Measurements from ENCODE around the gene SNCB.

SNCB gene

DNA sequence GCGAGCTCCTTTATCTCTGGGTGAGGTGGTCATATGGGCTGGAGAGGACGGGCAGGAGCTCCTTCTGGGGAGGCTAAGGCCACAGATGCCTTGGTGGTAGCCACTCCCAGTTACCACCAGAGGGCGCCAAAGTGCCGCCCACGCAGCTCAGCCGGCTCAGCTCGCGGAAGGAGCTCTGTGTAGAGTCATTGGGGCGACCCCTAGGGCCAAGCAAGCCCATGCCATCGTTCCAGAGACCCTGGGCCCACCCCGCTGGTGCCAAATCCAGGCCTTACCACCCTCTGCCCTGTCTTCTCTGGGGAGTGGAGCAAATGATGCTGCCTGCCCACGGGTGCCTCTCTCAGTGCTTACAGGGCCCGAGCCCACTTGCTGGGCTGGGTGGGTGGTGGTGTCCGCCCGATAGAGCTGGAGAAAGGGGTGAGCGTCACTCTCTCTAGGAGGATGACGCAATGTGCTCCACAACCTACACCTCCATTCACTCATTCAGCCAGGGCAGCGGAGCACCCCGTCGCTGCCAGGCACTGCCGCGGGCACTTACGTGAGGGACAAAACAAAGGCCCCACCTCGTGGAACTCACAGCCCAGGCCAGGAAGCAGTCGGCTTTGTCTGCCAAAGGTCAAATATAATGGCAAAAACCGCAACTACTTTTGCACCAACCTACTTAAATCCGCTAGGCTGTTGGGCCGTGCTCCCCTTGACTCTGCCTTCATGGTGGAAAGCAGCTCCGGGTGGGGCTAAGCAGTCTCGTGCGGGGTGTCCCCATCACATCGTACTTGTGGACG, 30.7 kb upstream of the SNCB start:
- DNase-seq: peak; percentile 83

DNA sequence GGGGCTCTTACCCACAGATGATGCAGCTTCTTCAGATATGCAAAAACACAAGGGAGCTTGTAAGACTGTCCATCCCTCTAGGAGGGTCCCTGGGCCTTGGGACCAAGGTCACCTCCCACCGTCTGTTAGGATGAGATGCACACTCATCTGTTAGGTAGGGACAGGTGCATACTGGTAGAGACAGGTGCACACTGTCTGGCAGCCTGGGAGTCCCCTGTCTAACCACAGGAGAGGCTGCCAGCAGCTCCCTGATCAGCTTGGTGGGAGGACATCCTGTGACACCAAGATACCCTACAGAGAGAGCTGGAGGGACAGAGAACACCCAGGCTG, 30.2 kb upstream of the SNCB start:
- no peak for DNase-seq

DNA sequence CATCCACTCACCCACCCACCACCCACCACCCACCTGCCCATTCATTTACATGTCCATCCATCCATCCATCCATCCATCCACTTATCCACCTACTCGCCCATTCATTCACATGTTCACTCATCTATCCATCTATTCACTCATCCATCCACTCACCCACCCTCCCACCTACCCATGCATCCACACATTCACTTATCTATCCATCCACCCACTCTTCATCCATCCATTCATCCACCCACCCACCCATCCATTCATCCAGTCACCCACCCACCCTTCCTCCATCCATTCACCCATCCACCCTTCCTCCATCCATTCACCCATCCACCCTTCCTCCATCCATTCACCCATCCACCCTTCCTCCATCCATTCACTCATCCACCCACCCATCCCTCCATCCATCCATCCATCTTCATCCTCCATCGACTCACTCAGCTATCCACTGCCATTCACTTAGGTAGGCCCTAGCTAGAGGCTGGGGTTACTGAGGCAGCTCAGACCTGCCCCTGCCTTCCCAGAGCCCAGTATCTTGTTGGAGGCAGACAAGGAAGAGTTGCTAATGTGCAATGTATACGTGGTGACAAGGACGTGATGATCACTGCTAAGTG, 29.6 kb upstream of the SNCB start:
- no peak for DNase-seq

DNA sequence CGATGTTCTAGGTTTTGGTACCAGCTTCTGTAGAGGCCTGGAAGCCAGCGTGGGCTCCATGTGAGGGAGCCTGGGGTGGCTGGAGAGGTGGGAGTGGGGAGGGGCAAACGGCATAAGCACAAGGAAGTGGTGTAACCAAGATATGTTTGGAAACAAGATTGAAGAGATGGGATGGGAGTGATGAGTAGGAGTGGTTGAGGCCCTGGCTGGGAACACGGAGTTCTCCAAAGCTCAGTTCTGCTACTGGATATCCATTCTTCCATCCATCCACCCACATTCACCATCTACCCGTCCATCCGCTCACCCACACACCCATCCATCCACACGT, 29.1 kb upstream of the SNCB start:
- no peak for DNase-seq

DNA sequence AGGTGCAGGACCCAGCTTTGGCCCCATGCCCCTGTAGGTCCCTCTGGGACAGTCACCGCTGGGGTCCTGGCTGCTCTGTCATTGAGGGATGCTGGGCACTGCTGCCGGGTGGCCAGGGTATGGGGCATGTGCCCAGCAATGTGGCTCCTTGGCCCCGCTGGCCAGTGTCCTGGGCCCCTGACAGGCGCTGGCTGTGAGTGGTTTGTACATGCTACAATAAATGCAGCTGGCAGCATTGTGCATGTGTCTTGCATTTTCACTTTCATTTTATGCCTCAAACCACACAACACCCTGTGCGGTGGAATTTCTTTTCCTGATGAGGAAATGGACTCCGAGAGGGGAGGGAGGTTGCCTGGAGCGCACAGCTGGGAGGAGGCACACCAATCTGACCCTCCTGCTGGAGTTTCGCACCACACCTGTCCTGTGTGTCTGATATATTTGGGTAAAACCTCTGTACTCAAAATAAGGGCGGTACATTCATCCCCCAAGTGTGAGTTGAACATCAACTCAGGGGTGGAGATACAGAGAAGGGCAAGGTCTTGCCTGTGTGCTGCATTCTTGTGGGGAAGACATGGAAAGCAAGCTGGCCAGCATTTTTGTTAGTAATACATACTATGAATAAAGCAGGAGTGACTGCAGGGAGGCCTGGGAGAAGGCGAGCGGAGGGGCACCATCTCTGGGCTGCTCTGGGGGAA, 28.6 kb upstream of the SNCB start:
- DNase-seq: no peak

DNA sequence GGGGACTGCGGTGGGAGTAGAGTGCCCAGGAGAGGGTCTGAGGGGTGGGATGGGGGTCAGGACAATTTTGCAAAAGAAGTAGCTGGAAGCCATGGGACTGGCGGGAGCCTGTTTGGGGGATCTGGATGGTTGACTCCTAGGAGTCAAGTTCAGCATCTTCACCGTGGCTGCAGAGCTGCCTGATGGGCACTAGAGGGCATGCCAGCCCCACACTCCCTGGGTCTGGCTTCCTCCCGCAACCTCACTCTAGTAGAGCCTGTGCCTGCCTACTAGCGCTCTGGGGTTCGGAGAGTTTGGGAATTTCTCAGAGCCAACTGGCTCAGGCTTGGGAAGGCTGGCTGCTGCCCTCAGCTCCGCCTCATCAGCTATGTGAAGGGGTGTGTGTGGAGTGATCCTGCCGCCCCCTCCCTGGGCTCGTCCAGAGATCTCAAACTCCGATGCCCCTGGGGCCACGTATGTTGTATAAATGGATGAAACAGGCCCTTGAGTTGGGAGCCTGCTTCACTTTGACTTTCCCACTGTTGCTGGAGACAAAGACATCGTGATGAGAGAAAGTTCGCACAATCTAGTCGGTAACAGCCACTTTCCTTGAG, 27.8 kb upstream of the SNCB start:
- DNase-seq: peak; percentile 74

DNA sequence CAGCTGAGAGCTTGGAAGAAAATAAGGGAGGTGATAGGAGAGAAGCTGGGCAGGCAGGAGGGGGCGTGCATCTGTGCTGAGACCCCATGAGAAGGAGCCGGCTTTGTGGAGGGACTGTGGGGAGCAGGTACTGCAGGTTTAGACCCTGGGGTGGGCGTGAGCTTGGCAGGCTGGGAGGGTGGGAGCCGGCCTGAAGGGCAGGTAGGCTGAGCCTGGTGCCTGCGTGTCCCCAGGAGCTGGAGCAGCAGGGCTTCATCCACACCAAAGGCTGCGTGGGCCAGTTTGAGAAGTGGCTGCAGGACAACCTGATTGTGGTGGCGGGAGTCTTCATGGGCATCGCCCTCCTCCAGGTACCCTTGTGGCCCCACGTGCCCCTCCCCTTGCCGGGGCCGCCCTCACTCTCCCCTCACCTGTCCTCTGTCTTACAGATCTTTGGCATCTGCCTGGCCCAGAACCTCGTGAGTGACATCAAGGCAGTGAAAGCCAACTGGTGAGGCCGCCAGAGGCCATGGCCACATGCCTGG, 26.2 kb upstream of the SNCB start:
- DNase-seq: no peak

DNA sequence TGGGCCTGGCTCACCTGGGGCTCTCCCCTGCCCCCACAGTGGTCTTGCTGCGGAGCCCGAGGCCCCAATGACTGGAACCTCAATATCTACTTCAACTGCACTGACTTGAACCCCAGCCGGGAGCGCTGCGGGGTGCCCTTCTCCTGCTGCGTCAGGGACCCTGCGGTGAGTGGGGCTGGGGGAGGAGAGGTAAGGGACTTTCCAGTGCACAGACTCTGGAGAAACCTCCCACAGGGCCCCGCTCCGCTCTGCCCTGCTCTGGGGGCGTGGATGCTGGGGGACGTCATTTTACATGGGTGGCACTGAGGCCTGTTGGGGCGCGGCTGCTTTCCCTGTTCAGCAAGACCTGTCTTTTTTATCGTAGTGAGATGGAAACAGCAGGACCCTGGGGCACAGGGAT, 24.5 kb upstream of the SNCB start:
- DNase-seq: no peak

DNA sequence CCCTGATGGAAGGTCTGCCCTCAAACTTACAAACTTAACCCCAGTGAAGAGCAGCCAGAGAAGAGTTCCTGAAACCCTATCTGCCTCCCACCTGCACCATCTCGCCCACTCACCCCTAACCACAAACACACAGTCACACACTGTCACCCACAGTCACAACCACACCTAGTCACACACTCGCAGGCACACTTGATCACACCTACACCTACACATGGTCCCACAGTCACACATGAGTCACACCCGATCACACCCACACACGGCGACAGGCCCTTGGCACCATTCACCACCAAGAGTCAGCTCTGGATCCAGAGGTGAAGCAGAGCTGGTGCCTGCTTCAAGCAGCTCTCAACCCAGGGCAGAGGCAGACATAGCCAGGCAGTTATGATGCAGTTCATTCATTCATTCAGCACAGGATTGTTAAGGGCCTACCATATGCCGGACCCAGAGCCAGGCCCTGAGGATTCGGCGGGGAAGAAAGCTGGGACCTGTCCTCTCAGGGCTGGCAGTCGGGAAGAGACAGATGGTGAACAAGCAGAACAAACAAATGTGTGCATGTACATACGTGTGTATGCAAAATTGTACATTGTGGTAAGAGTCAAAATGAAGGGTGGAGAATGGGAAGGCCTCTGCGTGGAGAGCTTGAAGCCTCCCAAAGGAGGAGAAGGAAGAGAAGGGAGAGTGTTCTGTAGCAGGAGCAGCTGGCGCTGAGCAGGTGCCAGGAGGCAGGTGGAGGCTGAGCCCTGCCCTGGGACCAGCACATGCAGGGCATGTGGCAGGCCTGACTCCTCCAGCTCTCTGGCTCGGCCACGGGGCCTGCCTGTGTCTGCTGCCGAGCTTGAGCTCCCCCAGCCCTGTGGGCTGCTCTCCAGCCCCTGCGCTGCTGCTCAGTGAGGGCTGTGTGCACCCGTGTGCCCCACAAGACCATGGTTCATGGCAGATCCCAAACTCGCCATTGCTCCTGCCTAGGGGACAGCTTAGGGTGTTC, 23.4 kb upstream of the SNCB start:
- DNase-seq: no peak

DNA sequence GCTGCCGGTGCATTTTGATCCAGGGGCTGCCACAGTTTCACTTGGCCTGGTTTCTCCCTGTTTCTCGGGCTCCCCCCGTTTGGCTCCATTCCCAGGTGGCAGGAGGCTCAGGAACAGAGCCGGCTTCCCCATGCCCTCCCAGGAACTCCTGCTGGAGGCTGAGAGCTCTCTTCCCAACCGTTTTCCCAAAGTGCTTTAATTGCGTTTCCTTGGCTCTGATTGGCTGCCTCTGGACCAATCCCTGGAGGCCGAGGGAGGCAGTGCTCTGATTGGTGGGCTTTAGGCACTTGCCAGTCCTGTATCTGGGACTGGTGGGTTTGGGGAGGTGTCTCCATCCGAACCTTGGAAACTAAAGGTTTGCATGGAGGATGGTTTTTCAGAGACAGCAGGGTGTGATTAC, 21.8 kb upstream of the SNCB start:
- peak; percentile 52 for DNase-seq

DNA sequence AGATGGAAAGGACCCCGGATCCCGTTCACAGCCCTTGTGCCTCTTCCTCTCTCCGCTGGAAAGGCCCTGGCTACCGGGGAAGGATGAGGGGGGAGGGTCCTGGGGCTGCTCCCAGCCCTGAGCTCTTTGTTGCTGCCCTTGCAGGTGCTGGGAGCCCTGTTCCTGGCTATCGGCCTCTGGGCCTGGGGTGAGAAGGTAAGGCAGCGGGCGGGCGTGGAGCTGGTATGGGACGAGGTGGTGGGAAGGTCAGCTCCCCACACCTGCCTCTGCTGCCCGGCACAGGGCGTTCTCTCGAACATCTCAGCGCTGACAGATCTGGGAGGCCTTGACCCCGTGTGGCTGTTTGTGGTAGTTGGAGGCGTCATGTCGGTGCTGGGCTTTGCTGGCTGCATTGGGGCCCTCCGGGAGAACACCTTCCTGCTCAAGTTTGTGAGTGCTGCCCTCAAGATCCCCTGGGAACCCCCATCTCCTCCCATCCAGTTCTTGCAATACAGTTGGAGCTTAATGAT, 21.2 kb upstream of the SNCB start:
- DNase-seq: no peak

DNA sequence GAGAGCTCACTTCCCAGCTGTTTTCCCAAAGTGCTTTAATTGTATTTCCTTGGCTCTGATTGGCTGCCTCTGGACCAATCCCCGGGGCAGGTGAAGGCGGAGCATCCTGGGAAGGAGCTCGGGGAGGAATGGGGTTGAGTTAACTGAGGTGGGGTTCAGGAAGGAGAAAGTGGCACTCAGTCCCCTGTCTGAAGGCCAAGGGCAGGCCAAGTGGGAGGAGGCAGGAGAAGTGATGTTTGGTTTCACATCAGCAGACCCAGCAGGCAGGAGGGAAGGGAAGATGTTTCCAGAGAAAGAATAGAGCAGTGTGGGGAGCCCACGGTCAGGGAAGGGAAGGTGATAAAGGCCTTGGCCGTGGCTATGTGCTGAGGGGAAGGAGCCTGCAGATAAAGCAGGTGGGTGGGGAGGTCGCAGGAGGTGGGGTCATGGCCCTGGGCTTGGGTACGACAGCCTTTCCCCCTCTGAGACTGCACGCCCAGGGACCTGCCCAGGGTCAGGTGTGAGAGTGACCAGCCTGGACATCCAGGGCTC, 20.1 kb upstream of the SNCB start:
- no peak for DNase-seq

DNA sequence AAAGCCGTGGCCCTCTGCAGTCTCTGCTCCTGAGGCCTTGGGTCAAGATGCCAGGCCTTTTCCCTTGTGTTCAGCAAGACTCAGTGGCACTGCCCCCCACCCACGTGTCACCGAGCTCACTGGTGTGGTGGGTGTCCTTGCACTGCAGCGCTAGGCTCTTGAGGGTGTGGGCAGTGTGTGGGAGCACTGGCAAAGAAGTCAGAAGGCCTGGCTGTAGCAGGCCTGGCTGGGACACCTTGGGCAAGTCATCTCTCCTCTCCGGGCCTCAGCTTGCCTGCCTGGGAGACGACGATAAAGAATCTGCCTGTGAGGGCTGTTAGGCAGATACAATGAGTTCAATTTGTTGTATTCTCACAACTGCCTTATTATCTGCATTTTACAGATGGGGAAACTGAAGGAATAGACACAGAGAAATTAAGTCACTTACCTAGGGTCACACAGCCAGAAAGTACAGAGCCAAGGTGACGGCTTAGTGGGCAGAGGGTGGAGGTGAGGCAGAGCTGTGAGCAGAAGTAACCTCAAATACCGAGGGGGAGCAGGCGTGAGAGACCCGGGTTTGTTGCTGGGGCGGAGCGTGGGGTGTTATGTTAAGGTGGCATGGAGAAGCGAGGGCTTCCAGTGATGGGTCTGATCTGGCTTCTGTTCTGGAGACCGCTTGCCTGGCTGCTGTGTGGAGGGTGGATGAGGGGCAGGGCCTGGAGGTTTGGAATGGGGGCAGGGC, 18.3 kb upstream of the SNCB start:
- no peak for DNase-seq

DNA sequence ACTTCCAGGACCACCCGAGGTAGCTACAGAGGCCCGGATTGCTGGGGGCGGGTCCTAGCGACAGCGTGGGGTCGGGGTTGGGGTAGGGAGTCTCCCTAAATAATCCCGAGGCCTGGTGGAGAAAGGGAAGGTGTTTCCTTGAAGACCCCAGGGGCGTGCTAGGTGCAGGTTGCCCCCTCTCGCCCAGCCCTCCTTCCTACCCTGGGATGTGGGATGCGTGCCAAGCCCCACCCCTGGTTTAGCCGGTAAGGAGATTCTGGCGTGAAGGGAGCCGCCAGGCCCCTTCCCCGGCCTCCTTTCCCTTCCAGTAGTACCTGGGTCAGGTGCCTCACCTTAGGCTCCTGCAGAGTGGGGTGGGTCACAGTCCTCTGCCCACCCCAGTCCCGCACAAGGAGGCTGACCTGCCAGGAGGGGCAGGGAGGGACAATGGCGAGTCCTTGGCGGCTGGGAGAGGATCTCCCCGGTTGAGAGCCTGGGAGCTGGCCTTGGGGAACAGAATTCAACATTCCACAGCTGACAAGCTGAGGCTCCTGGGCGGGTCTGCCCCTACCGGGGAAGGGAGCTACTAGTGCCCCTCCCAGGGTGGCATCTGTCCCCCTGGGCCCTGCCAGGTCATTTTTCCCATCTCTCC, 17.6 kb upstream of the SNCB start:
- no peak for DNase-seq

DNA sequence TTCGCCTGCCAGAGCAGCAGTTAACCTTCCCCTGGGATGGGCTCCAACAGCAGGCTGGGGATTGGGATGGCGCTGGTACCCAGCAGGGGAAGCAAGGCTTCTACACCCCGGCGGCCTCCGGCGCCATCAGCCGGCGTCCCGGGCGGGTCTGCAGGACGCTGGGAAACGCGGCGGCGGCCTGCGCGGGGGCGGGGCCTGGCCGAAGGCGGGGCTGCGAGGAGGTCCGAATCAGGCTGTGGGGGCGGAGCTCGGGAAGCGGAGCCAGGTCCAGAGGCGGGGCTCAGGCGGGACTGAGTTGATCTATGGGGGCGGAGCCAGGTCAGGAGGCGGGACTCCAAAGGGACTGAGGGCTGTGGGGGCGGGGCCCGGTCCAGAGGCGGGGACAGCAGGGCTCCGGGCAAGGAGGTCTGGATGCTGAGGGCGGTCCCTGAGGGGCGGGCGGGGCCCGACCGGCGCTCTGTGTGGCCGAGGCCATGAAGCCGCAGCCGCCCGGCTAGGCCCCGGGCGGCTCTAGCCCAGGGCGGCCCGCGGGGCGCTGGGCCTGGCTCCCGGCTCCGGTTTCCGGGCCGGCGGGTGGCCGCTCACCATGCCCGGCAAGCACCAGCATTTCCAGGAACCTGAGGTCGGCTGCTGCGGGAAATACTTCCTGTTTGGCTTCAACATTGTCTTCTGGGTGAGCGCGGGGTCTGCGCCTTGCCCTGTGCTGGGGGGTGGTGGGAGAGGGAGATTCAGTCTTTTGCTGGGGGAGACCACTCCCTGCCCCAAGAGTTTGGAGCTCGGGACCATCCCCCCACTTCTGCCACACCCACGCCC, 16.9 kb upstream of the SNCB start, which contains the start of gene TSPAN17:
TSS of gene TSPAN17 (plus strand) at position 455 of the 813 bp plus-strand sequence. CDS start at position 587, 132 bp downstream.
- peak; percentile 100 for DNase-seq

DNA sequence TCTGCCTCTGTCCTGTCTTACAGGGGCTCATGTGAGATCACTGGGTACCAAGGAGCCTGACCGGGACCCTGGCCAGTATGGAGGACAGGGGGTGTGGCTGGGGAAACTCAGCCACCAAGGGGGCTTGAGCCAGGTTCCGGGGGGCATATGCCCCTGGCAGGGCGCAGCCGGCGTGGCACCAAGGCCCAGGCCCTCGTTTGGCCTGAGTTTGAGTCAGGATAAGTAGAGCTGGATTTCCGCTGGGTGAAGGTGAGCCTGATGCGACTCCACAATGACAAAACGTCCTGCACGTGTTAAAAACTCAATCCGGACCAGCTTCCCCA, 16.3 kb upstream of the SNCB start:
- DNase-seq: no peak

DNA sequence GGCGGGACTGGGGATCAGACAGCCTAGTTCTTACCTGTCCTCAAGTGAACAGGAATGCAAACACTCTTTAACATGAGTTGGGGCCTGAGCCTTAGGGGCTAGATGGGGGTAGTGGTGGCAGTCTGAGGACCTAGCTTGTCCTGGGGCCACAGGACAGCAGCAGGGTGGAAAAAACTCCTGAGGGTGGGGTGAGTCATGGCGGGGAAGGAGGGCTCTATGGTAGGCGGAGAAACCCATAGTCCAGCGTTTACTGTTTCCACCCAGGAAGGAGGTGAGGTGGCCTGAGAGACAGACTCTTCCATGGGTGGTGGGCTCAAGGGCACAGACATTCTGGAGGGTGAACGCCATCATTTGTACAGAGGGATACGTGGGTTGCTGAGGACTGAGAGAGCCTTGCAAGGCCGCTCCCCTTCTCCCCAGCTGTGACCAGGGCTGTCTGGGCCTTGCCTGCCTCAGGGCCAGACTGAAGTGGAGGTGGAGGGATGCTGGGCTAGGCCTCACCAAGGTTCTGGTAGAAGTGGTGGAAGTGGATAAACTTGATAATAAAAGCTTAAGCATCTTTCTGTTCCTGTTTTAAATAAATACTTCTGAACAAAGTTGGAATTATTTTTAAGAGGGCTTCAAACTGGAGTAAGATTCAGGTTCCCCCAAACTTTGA, 15.8 kb upstream of the SNCB start:
- DNase-seq: no peak

DNA sequence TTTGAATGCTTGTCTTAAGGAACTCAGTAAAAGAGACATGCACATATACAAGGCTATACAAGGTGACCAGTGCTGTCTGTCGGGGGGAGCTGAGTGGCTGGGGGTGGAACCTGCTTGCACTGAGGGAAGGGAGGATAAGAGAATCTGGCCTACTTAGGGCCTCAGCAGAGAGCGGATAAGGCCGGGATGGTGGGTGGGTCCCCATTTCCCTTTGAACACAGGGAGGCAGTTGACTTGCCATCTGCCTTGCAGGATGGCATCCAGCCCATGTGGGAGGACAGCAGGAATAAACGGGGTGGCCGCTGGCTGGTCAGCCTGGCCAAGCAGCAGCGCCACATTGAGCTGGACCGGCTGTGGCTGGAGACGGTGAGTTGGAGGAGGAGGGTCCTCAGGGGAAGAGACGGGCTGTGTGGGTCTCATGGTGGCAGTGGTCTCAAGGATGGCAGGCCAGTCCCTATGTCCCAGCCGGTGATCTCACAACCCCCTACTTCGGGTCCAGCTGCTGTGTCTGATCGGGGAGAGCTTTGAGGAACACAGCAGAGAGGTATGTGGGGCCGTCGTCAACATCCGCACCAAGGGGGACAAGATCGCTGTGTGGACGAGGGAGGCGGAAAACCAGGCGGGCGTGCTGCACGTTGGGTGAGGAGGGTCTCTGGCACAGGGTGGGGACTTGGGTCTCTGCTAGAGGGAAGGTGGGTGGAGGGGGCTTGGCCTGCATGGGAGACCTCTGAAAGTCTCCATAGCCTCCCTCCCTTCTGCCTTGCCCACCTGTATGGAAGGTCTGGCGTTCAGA, 14.7 kb upstream of the SNCB start:
- DNase-seq: no peak

DNA sequence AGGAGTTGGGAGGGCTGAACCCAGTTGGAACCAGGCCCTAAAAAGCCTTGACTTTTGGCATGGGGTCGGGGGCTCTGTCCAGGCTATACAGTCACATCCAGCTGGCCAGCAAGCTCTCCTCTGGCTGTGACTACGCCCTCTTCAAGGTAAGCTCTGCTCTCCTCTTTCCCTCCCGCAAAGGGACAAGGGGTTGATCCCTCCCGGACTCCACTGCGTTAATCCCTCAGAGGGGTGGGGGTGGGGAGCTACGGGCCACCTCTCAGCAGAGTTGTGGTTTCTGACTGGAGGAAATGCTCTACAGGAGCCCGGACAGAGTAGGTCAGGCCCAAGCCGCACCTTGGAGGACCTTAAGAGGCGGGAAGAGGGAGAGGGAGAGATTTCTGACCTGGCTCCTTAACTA, 14.0 kb upstream of the SNCB start:
- no peak for DNase-seq
